ENCODE data around the gene BAK1. TPM values are rescaled to one million over a fixed set of nuclear protein-coding genes. Genes with fewer than 3 reads are reported as not detected.

Gene BAK1
- total and polyA plus RNA-seq, 2 donors (not counting 3 experiments of a cell fraction or from before 2014, with no cell fraction given): 25.4 to 37.1 TPM

DNA sequence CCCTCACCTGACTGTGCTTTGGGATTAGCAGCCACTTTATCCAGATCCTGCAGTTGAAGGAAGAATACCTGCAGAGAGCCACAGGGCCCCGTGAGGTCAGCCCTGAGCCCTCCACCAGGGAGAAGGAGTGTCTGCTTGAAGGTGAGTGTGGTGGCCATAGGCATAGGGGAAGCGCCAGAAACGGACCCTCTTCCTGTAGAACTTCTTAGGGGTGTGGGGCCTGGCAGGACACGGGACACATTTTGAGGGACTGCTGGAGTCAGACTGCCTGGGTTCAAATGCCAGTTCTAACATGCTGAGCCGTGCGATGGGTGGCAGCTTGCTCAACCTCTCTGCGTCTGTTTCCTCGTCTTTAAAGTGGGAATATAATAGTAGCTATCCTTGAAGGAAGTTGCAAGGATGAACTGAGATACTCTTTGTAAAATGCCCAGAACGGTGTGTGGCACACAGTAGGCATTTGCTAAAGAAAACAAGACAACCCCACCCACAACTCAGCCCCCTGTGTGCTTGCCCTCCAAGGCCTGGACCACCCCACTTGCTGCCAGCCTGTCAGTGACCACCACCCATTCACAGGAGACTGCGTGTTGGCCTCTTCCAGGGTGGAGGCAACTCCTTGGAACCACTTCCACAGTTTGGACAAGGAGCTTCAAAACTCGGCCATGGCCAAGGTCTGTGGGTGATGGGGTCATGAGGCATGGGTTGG lies 4.8 kb upstream of the BAK1 start:
- Histone ChIP-seq H3K9me3 (replicated peaks; ENCODE audit: control insufficient read depth, insufficient read depth, low read length) (no peaks in the 10 kb centered on the region), H3K27me3 (ENCODE audit: control insufficient read depth in 2 of 2, insufficient read depth in 2 of 2, low read length in 2 of 2) (no peaks in the 10 kb centered on the region), H3K27ac (ENCODE audit: insufficient read depth, low read depth, low read length) (no peak overlapping the region), H3K9ac (replicated peaks; ENCODE audit: extremely low read depth, insufficient read depth, low read length) (no peak overlapping the region), H3K4me2 (ENCODE audit: insufficient read depth, low read length) (no peak overlapping the region), H4K20me1 (replicated peaks; ENCODE audit: control insufficient read depth, extremely low read depth, insufficient read depth, low read length) (no peaks in the 10 kb centered on the region), H3K36me3 (ENCODE audit: control insufficient read depth in 2 of 2, extremely low read depth in 1 of 2, insufficient read depth in 2 of 2, low read length in 2 of 2) (no peaks in the 10 kb centered on the region), H2AFZ (ENCODE audit: low read depth, low read length) (peak overlapping the region; percentile 89), H3K4me1 (ENCODE audit: control insufficient read depth, extremely low read depth, insufficient read depth, low read length) (peaks cover 11% of the 10 kb centered on the region), H3K4me3 (replicated peaks in 1 of 3; ENCODE audit: insufficient read depth in 1 of 3, low read depth in 1 of 3, low read length in 3 of 3) (no peak overlapping the region), H3K79me2 (ENCODE audit: control insufficient read depth, insufficient read depth, low read length) (peaks cover under 1% of the 10 kb centered on the region), H3K9me1 (replicated peaks; ENCODE audit: control insufficient read depth, extremely low read depth, insufficient read depth, low read length) (no peaks in the 10 kb centered on the region)
- FAIRE-seq (no peak), DNase-seq (ENCODE audit: low read depth, low spot score) (no peak)
- POLR2A ChIA-PET: no interaction called here
- intact Hi-C loops (cut with micrococcal nuclease): loop anchor here (1.0 to 2.0 kb wide), 5 partner anchors 88 to 570 kb away; no protein-coding TSS in a partner anchor
- dilution Hi-C loops (cut with MboI; ENCODE audit: extremely low pct_ligation_motif_present, low sequenced_read_pairs): no loop called here
- CTCF ChIA-PET: interaction anchor here (0.6 to 7.0 kb wide), 13 partner anchors 13 to 443 kb away, joined by 3 to 97 read pairs (median 3); no protein-coding TSS in a partner anchor
- BruUV-seq (replicated peaks): no TSS peak
- TF ChIP-seq POLR2AphosphoS5 (IDR thresholded peaks at IDR 0.05; ENCODE audit: insufficient read depth, low read depth, low read length) (no peak), GATA2 (IDR thresholded peaks at IDR 0.05; ENCODE audit: insufficient read depth, insufficient read length, low read depth, low read length) (no peak), JUN (IDR thresholded peaks at IDR 0.05; ENCODE audit: borderline replicate concordance, insufficient read depth, insufficient read length, low read depth) (no peak), MYC (IDR thresholded peaks at IDR 0.05; ENCODE audit: low read depth, low read length) (no peak), EZH2 (IDR thresholded peaks at IDR 0.05; ENCODE audit: borderline replicate concordance, low read depth, low read length, severe bottlenecking) (no peak), POLR2A (IDR thresholded peaks at IDR 0.05; ENCODE audit: low read depth, low read length) (no peak), FOS (IDR thresholded peaks at IDR 0.05; ENCODE audit: borderline replicate concordance, insufficient read depth, low read length) (no peak)
- TF ChIP-seq, protein P1, sequence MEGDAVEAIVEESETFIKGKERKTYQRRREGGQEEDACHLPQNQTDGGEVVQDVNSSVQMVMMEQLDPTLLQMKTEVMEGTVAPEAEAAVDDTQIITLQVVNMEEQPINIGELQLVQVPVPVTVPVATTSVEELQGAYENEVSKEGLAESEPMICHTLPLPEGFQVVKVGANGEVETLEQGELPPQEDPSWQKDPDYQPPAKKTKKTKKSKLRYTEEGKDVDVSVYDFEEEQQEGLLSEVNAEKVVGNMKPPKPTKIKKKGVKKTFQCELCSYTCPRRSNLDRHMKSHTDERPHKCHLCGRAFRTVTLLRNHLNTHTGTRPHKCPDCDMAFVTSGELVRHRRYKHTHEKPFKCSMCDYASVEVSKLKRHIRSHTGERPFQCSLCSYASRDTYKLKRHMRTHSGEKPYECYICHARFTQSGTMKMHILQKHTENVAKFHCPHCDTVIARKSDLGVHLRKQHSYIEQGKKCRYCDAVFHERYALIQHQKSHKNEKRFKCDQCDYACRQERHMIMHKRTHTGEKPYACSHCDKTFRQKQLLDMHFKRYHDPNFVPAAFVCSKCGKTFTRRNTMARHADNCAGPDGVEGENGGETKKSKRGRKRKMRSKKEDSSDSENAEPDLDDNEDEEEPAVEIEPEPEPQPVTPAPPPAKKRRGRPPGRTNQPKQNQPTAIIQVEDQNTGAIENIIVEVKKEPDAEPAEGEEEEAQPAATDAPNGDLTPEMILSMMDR (IDR thresholded peaks at IDR 0.05; ENCODE audit: extremely low read depth in 1 of 2, insufficient read depth in 1 of 2, low read depth in 1 of 2, low read length in 2 of 2): no peak
- TF ChIP-seq, protein P2, sequence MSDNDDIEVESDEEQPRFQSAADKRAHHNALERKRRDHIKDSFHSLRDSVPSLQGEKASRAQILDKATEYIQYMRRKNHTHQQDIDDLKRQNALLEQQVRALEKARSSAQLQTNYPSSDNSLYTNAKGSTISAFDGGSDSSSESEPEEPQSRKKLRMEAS (IDR thresholded peaks at IDR 0.05; ENCODE audit: insufficient read depth, insufficient read length): no peak
